ENCODE measurements around the gene DNAJC6.

Gene DNAJC6

DNA sequence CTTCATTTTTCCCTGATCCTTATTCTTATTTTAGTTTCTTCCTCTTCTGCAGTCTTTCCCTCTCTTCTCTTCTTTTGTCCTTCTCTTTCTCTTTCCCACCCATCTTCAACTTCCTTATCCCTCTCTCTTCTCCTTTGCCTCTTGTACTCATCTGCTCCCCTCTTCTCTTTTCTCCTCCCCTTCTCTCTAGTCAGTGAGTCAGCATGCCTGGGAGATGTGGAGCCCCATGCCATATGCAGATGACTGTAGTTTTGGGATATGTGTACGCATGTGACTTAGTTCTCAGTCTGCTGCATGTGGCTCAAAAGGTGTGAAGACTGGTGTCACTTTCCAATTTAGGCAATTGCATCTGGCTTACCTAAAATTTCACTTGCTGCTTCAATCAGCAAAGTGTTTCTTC lies 10.4 kb downstream of the DNAJC6 start:
- H3K4me2 ChIP-seq (ENCODE audit: low read length) = no peak overlapping the region
- H3K79me2 ChIP-seq (ENCODE audit: control insufficient read depth, low read length) = no peaks in the 10 kb centered on the region
- H3K9me2 ChIP-seq (replicated peaks; ENCODE audit: control insufficient read depth, low read length) = no peaks in the 10 kb centered on the region
- H3F3A ChIP-seq (ENCODE audit: control insufficient read depth, insufficient read depth) = no peaks in the 10 kb centered on the region
- no peak overlapping the region for H3K27ac ChIP-seq (ENCODE audit: low read depth, low read length)
- H3K36me3 ChIP-seq (ENCODE audit: control insufficient read depth, low read length) = no peaks in the 10 kb centered on the region
- H3K27me3 ChIP-seq (ENCODE audit: control insufficient read depth, low read length) = no peaks in the 10 kb centered on the region
- no peaks in the 10 kb centered on the region for H3K9me3 ChIP-seq (ENCODE audit: control insufficient read depth, insufficient read depth, low read length)
- no peak overlapping the region for H3K4me3 ChIP-seq (ENCODE audit: low read length)
- H4K20me1 ChIP-seq (ENCODE audit: control insufficient read depth, insufficient read depth, low read depth, low read length) = no peaks in the 10 kb centered on the region
- TF ChIP-seq EZH2phosphoT487 (IDR thresholded peaks at IDR 0.05; ENCODE audit: borderline replicate concordance, low read length) = no peak
- TF ChIP-seq, protein P1, sequence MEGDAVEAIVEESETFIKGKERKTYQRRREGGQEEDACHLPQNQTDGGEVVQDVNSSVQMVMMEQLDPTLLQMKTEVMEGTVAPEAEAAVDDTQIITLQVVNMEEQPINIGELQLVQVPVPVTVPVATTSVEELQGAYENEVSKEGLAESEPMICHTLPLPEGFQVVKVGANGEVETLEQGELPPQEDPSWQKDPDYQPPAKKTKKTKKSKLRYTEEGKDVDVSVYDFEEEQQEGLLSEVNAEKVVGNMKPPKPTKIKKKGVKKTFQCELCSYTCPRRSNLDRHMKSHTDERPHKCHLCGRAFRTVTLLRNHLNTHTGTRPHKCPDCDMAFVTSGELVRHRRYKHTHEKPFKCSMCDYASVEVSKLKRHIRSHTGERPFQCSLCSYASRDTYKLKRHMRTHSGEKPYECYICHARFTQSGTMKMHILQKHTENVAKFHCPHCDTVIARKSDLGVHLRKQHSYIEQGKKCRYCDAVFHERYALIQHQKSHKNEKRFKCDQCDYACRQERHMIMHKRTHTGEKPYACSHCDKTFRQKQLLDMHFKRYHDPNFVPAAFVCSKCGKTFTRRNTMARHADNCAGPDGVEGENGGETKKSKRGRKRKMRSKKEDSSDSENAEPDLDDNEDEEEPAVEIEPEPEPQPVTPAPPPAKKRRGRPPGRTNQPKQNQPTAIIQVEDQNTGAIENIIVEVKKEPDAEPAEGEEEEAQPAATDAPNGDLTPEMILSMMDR (IDR thresholded peaks at IDR 0.05; ENCODE audit: low read depth, low read length, poor library complexity, severe bottlenecking) = no peak
- H3K4me1 ChIP-seq (ENCODE audit: control insufficient read depth, low read length) = peaks cover 6% of the 10 kb centered on the region; the same call in 1 of the 2 replicates

DNA sequence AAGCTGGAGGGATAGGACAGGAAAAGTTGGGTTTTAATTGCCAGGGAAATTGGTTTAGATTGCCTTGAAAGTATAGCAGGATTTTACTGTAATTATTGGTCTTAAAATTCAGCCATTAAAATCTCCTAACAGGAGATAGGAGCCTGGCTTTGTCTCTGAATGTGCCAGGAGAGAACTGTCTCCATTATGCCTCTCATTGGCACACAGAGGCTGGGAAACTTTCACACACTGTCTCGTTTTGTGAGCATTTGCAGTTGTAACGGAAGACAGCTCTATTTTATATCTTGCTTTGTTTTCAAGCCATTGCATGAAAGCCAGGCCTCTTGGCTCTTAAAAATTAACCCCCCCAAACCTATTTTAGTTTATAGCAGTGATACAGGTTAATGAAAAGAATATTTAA lies 12.5 kb downstream of the DNAJC6 start:
- Histone ChIP-seq H3K36me3 (ENCODE audit: control insufficient read depth, low read length) (no peaks in the 10 kb centered on the region), H3K79me2 (ENCODE audit: control insufficient read depth, low read length) (no peaks in the 10 kb centered on the region), H3K4me3 (ENCODE audit: low read length) (no peak overlapping the region), H4K20me1 (ENCODE audit: control insufficient read depth, insufficient read depth, low read depth, low read length) (no peaks in the 10 kb centered on the region), H3K27me3 (ENCODE audit: control insufficient read depth, low read length) (no peaks in the 10 kb centered on the region), H3K9me3 (ENCODE audit: control insufficient read depth, insufficient read depth, low read length) (no peaks in the 10 kb centered on the region), H3K9me2 (replicated peaks; ENCODE audit: control insufficient read depth, low read length) (no peaks in the 10 kb centered on the region), H3K4me2 (ENCODE audit: low read length) (no peak overlapping the region), H3K27ac (ENCODE audit: low read depth, low read length) (no peak overlapping the region), H3F3A (ENCODE audit: control insufficient read depth, insufficient read depth) (no peaks in the 10 kb centered on the region), H3K4me1 (ENCODE audit: control insufficient read depth, low read length) (peaks cover 14% of the 10 kb centered on the region)
- TF ChIP-seq, protein P1 (IDR thresholded peaks at IDR 0.05; ENCODE audit: low read depth, low read length, poor library complexity, severe bottlenecking) = no peak
- no peak for TF ChIP-seq EZH2phosphoT487 (IDR thresholded peaks at IDR 0.05; ENCODE audit: borderline replicate concordance, low read length)

DNA sequence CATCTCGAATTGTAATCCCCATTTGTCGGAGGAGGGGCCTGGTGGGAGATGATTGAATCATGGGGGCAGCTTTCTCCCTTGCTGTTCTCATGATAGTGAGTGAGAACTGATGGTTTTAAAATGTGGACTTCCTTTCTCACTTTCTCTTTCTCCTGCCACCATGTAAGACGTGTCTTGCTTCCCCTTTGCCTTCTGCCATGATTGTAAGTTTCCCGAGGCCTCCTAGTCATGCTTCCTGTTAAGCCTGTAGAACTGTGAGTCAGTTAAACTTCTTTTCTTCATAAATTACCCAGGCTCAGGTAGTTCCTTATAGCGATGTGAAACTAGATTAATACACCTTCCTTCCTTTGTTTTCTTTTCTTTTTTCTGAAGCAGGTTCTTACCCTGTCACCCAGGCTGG lies 13.9 kb downstream of the DNAJC6 start:
- no peak overlapping the region for H3K4me3 ChIP-seq (ENCODE audit: low read length)
- H4K20me1 ChIP-seq (ENCODE audit: control insufficient read depth, insufficient read depth, low read depth, low read length) = no peaks in the 10 kb centered on the region
- TF ChIP-seq EZH2phosphoT487 (IDR thresholded peaks at IDR 0.05; ENCODE audit: borderline replicate concordance, low read length) = no peak
- TF ChIP-seq, protein P1 (IDR thresholded peaks at IDR 0.05; ENCODE audit: low read depth, low read length, poor library complexity, severe bottlenecking) = no peak
- no peaks in the 10 kb centered on the region for H3K9me2 ChIP-seq (replicated peaks; ENCODE audit: control insufficient read depth, low read length)
- H3K4me2 ChIP-seq (ENCODE audit: low read length) = no peak overlapping the region
- H3F3A ChIP-seq (ENCODE audit: control insufficient read depth, insufficient read depth) = no peaks in the 10 kb centered on the region
- no peaks in the 10 kb centered on the region for H3K36me3 ChIP-seq (ENCODE audit: control insufficient read depth, low read length)
- H3K27ac ChIP-seq (ENCODE audit: low read depth, low read length) = no peak overlapping the region
- H3K27me3 ChIP-seq (ENCODE audit: control insufficient read depth, low read length) = no peaks in the 10 kb centered on the region
- peaks cover 22% of the 10 kb centered on the region for H3K4me1 ChIP-seq (ENCODE audit: control insufficient read depth, low read length)
- H3K9me3 ChIP-seq (ENCODE audit: control insufficient read depth, insufficient read depth, low read length) = no peaks in the 10 kb centered on the region
- no peaks in the 10 kb centered on the region for H3K79me2 ChIP-seq (ENCODE audit: control insufficient read depth, low read length)

DNA sequence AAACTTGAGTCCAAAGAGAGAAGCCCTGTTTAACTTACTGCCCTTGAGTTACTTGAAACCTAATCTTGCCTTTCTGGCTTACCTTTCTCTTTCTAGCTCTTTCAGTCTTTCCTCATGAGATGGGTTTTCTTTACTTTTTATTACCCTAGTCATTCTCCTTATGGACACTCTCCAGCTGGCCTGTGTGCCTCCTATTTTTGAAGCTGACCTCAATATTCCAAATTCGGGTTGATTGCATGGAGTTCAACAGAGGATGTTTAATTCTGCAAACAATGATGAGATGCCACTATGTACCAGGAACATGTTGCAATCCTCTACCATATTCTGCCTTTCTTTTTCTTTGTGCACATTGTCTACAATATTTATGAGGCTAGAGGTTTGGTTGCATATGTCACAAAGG lies 20.7 kb downstream of the DNAJC6 start:
- Histone ChIP-seq H3K9me3 (ENCODE audit: control insufficient read depth, insufficient read depth, low read length) (no peaks in the 10 kb centered on the region), H4K20me1 (ENCODE audit: control insufficient read depth, insufficient read depth, low read depth, low read length) (no peaks in the 10 kb centered on the region), H3K27ac (ENCODE audit: low read depth, low read length) (no peak overlapping the region), H3K36me3 (ENCODE audit: control insufficient read depth, low read length) (no peaks in the 10 kb centered on the region), H3K9me2 (replicated peaks; ENCODE audit: control insufficient read depth, low read length) (no peaks in the 10 kb centered on the region), H3K4me3 (ENCODE audit: low read length) (no peak overlapping the region), H3K79me2 (ENCODE audit: control insufficient read depth, low read length) (no peaks in the 10 kb centered on the region), H3F3A (ENCODE audit: control insufficient read depth, insufficient read depth) (no peaks in the 10 kb centered on the region), H3K4me2 (ENCODE audit: low read length) (no peak overlapping the region), H3K27me3 (ENCODE audit: control insufficient read depth, low read length) (no peaks in the 10 kb centered on the region), H3K4me1 (ENCODE audit: control insufficient read depth, low read length) (peaks cover 30% of the 10 kb centered on the region)
- TF ChIP-seq, protein P1 (IDR thresholded peaks at IDR 0.05; ENCODE audit: low read depth, low read length, poor library complexity, severe bottlenecking) = no peak
- TF ChIP-seq EZH2phosphoT487 (IDR thresholded peaks at IDR 0.05; ENCODE audit: borderline replicate concordance, low read length) = no peak
